GM12801 (cell line): ENCODE results near the gene PBX2.

Source experiments
- TF ChIP-seq, protein P1 (sequence below): IDR thresholded peaks from one replicate; pipeline ENCODE4 v1.5.1; 2011; ENCODE audit warnings: control low read depth; ENCODE audit not compliant: insufficient read length; ENCODE audit errors: extremely low read depth

The PBX2 gene

DNA sequence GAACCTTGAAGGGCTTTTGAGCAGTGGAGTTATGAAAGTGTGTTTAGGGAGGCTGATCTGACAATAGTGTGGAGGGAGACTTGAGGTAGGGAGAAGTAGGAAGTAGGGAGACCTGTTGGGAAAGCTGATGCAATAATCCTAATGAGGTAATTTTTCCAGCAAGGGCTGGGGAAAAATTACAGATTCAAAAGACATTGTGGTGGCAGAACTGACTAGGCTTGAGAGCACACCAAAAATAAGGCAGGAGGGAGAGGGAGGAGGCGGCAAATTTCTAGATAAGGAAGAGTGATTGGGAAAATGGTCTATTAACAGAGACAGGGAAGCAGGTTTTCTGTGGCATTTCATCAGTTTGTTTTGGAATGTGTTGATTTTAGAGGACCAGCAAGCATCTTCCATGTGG lies 43.7 kb downstream of the PBX2 start:
- TF ChIP-seq, protein P1, sequence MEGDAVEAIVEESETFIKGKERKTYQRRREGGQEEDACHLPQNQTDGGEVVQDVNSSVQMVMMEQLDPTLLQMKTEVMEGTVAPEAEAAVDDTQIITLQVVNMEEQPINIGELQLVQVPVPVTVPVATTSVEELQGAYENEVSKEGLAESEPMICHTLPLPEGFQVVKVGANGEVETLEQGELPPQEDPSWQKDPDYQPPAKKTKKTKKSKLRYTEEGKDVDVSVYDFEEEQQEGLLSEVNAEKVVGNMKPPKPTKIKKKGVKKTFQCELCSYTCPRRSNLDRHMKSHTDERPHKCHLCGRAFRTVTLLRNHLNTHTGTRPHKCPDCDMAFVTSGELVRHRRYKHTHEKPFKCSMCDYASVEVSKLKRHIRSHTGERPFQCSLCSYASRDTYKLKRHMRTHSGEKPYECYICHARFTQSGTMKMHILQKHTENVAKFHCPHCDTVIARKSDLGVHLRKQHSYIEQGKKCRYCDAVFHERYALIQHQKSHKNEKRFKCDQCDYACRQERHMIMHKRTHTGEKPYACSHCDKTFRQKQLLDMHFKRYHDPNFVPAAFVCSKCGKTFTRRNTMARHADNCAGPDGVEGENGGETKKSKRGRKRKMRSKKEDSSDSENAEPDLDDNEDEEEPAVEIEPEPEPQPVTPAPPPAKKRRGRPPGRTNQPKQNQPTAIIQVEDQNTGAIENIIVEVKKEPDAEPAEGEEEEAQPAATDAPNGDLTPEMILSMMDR, result no peak

DNA sequence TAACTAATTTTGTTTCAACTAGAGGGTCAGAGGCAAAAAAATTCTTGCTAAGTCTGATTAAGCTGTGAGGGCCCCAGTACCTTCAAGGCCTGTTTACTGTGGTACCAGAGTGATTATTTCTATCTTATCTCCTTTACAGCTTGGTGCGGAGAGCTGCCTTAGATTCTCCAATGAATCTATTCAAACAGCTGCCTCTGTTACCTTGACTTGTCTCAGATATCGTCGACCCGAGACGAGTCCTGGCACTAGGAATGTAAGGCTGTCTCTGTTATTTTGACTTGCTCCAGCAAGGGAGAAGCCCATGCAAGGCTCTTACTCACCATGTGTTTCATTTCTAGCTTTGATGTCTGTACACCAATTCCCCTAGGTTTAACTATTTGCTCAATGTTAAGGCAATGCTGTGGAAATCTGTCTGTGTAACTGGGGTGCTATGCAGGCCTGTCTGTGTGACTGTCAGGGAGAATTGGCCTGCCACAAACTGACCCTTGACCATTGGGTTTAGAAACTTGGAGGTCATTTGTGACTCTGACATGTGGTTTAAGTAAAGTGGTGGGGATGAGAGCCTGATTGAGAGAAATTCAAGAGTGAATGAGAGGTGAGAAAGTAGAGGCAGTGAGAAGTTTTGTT lies 49.5 kb downstream of the PBX2 start:
- TF ChIP-seq, protein P1, result no peak

DNA sequence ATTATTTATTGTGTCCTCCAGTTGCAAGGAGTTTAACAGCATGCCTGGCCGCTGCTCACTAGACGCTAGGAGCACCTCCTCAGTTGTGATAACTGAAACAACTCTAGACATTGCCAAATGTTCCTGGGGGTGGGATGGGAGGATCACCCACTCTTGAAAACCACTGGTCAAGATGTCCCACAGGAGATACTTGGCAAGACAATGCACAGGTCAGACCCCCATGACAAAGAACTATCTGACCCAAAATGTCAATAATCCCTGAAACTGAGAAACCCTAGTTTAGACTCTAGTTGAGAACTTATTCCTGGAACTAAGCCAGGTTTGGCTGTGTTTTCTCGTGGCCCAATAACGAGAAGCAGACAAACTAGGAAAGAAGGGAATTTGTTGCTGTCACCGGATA lies 50.4 kb downstream of the PBX2 start:
- TF ChIP-seq, protein P1, result no peak

DNA sequence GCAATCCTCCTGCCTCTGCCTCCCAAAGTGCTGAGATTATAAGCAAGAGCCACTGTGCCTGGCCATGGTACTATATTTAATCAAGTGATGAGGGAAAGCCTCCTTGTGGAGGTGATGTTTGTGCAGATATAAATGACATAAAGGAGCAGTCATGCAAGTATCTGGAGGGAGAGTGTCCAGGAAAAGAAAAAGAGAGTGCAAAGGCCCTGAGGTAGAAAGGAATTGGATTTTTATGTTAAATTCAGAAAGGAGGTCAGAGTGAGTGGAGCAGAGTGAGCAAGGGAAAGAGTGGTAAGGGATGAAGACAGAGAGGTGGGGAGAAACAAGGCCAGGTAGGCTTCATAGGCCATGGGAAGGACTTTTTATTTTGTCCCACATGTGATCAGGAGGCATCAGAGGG lies 52.5 kb downstream of the PBX2 start:
- TF ChIP-seq, protein P1, result no peak
